Endothelial cell of umbilical vein (primary cell): ENCODE results near the gene ARF4. TPM values are rescaled to one million over a fixed set of nuclear protein-coding genes. Genes with fewer than 3 reads are reported as not detected.

Source experiments
- BruUV-seq: library from RNA; stranded (reverse); fragments of 400-500 nt; replicated peaks from 2 replicates; lab custom pipeline; 2021; lab: Mats Ljungman, UMichigan
- CTCF ChIA-PET: fragments of 300-600, 350-600 bp; sonication (Branson Sonifier 250); formaldehyde crosslinking; loops from one replicate; lab custom pipeline; 2021; ENCODE audit warnings: antibody characterized with exemption, inconsistent platforms; lab: Charles Lee
- POLR2A ChIA-PET: fragments of 300-600, 350-600 bp; sonication (Branson Sonifier 250); formaldehyde crosslinking; loops from one replicate; lab custom pipeline; 2021; ENCODE audit warnings: antibody characterized with exemption, inconsistent platforms; lab: Charles Lee
- DNase-seq: peaks from one replicate; pipeline ENCODE4 v3.0.0-alpha.2; 2011; ENCODE audit warnings: low read depth, low spot score
- FAIRE-seq: peaks from 2 replicates; lab custom pipeline; 2011; peaks lifted over from hg19 to GRCh38; lab: Jason Lieb, UNC
- H2AFZ ChIP-seq: 2 replicates; pipeline ENCODE4 v1.6.0; 2012; ENCODE audit warnings: low read depth, low read length, control low read depth, inconsistent platforms
- H3K27ac ChIP-seq: 2 replicates; pipeline ENCODE4 v1.5.1; 2011; ENCODE audit warnings: low read depth, mild to moderate bottlenecking, control low read depth, low read length, moderate library complexity; ENCODE audit not compliant: insufficient read depth
- H3K27me3 ChIP-seq, 2 experiments: 2 replicates each; pipeline versions ENCODE4 v1.6.0 to v1.6.1; 2011; ENCODE audit warnings: low read length in 2 of 2, mixed read lengths in 1 of 2; ENCODE audit not compliant: control insufficient read depth in 2 of 2, insufficient read depth in 2 of 2
- H3K36me3 ChIP-seq, 2 experiments: 2 replicates in 1 of 2; 3 replicates in 1 of 2; pipeline ENCODE4 v1.5.1; 2011; ENCODE audit warnings: low read length in 2 of 2, mild to moderate bottlenecking in 1 of 2, moderate library complexity in 1 of 2; ENCODE audit not compliant: control insufficient read depth in 2 of 2, insufficient read depth in 2 of 2; ENCODE audit errors: extremely low read depth in 1 of 2
- H3K4me1 ChIP-seq: 3 replicates; pipeline ENCODE4 v1.5.1; 2011; ENCODE audit warnings: mild to moderate bottlenecking, low read length; ENCODE audit not compliant: control insufficient read depth, insufficient read depth; ENCODE audit errors: extremely low read depth
- H3K4me2 ChIP-seq: 2 replicates; pipeline ENCODE4 v1.6.1; 2011; ENCODE audit warnings: low read length, control low read depth, mixed read lengths; ENCODE audit not compliant: insufficient read depth
- H3K4me3 ChIP-seq, 3 experiments: fragments of 200-600 bp in 1 of 3; sonication (generic), shearing (Covaris generic) in 1 of 3; replicated peaks in 1 of 3; 2 replicates each; pipeline ENCODE4 v1.5.1; 2011 to 2016; ENCODE audit warnings: control low read depth in 3 of 3, low read length in 3 of 3, mild to moderate bottlenecking in 2 of 3, inconsistent platforms in 1 of 3, low read depth in 1 of 3, moderate library complexity in 1 of 3; ENCODE audit not compliant: insufficient read depth in 1 of 3
- H3K79me2 ChIP-seq: 2 replicates; pipeline ENCODE4 v1.6.0; 2012; ENCODE audit warnings: low read length, inconsistent platforms; ENCODE audit not compliant: control insufficient read depth, insufficient read depth
- H3K9ac ChIP-seq: replicated peaks from 2 replicates; pipeline ENCODE3; 2011; ENCODE audit warnings: low read length, control low read depth; ENCODE audit not compliant: insufficient read depth; ENCODE audit errors: extremely low read depth
- H3K9me1 ChIP-seq: replicated peaks from 3 replicates; pipeline ENCODE4 v1.6.0; 2011; ENCODE audit warnings: mild to moderate bottlenecking, low read length; ENCODE audit not compliant: control insufficient read depth, insufficient read depth; ENCODE audit errors: extremely low read depth
- H3K9me3 ChIP-seq: replicated peaks from 2 replicates; pipeline ENCODE4 v1.5.1; 2012; ENCODE audit warnings: low read length, inconsistent platforms; ENCODE audit not compliant: control insufficient read depth, insufficient read depth
- H4K20me1 ChIP-seq: replicated peaks from 2 replicates; pipeline ENCODE3; 2011; ENCODE audit warnings: mild to moderate bottlenecking, low read length; ENCODE audit not compliant: control insufficient read depth, insufficient read depth; ENCODE audit errors: extremely low read depth
- CTCF ChIP-seq, 2 donors: IDR thresholded peaks; 1 replicate in 1 of 2; 2 replicates in 1 of 2; pipeline ENCODE4 v1.5.1; 2011; ENCODE audit warnings: low read length in 2 of 2, mild to moderate bottlenecking in 2 of 2, moderate library complexity in 2 of 2, control low read depth in 1 of 2, inconsistent platforms in 1 of 2, low read depth in 1 of 2; ENCODE audit not compliant: insufficient read depth in 1 of 2; ENCODE audit errors: extremely low read depth in 1 of 2
- EZH2 ChIP-seq: IDR thresholded peaks from 2 replicates; pipeline ENCODE4 v1.6.1; 2012; ENCODE audit warnings: borderline replicate concordance, low read depth, mild to moderate bottlenecking, moderate library complexity, low read length, inconsistent platforms; ENCODE audit not compliant: severe bottlenecking
- FOS ChIP-seq: IDR thresholded peaks from 2 replicates; pipeline ENCODE4 v1.6.1; 2011; ENCODE audit warnings: mild to moderate bottlenecking, low read length, moderate library complexity, borderline replicate concordance; ENCODE audit not compliant: insufficient read depth
- GATA2 ChIP-seq: IDR thresholded peaks from 2 replicates; pipeline ENCODE4 v1.7.0; 2011; ENCODE audit warnings: low read depth, mild to moderate bottlenecking, moderate library complexity, mixed read lengths, low read length; ENCODE audit not compliant: insufficient read length, insufficient read depth
- JUN ChIP-seq: IDR thresholded peaks from 2 replicates; pipeline ENCODE4 v1.6.1; 2011; ENCODE audit warnings: borderline replicate concordance, low read depth; ENCODE audit not compliant: insufficient read length, insufficient read depth
- MAX ChIP-seq: IDR thresholded peaks from 2 replicates; pipeline ENCODE4 v1.6.1; 2011; ENCODE audit not compliant: insufficient read depth, insufficient read length
- MYC ChIP-seq: IDR thresholded peaks from one replicate; pipeline ENCODE4 v1.6.1; 2011; ENCODE audit warnings: mild to moderate bottlenecking, low read depth, low read length
- POLR2A ChIP-seq: IDR thresholded peaks from 2 replicates; pipeline ENCODE4 v1.6.1; 2012; ENCODE audit warnings: low read depth, mild to moderate bottlenecking, control low read depth, low read length
- POLR2AphosphoS5 ChIP-seq: IDR thresholded peaks from 2 replicates; pipeline ENCODE4 v1.6.1; 2012; ENCODE audit warnings: low read depth, mild to moderate bottlenecking, control low read depth, low read length, moderate library complexity; ENCODE audit not compliant: insufficient read depth
- dilution Hi-C: fragments of 300-500 bp; cut with MboI; formaldehyde crosslinking; loops from one replicate; pipeline ENCODE4 v1.15.0; 2019; ENCODE audit warnings: low sequenced_read_pairs; ENCODE audit not compliant: extremely low pct_ligation_motif_present
- intact Hi-C: fragments of 100-400 bp; cut with micrococcal nuclease; formaldehyde crosslinking; loops from one replicate; pipeline ENCODE4 v1.10.0; 2022
- polyA plus RNA-seq, 4 experiments: library from polyadenylated mRNA; depleted of rRNA in 3 of 4; stranded (reverse) in 3 of 4; unstranded in 1 of 4; fragments of >200 nt; gene quantifications; 2 replicates each; pipeline versions ENCODE4 v1.2.1 to v1.2.3, GENCODE V29; 2011 to 2012; ENCODE audit warnings: missing spikeins in 1 of 4
- total RNA-seq: library from RNA; stranded (reverse); gene quantifications from 2 replicates; pipeline ENCODE4 v1.2.3, GENCODE V29; 2021

ARF4 gene
- total and polyA plus RNA-seq, 2 donors (not counting 3 experiments of a cell fraction or from before 2014, with no cell fraction given), result 239 to 249 TPM

GRCh38 chr3:57587905-57588304, 9.2 kb downstream of the ARF4 start:
- no peak overlapping the region for H3K4me3 ChIP-seq
- TF ChIP-seq CTCF (IDR thresholded peaks at IDR 0.05; ENCODE audit: extremely low read depth in 1 of 2, insufficient read depth in 1 of 2, low read depth in 1 of 2, low read length in 2 of 2), result no peak
- TF ChIP-seq MYC, result no peak
- no peak for TF ChIP-seq POLR2A
- TF ChIP-seq POLR2AphosphoS5, result no peak
- no peak for TF ChIP-seq GATA2
- no peak for TF ChIP-seq FOS
- TF ChIP-seq JUN, result no peak
- no peak for TF ChIP-seq EZH2
- TF ChIP-seq MAX, result no peak
- peaks cover 3% of the 10 kb centered on the region for H3K4me1 ChIP-seq
- H2AFZ ChIP-seq, result no peak overlapping the region
- intact Hi-C loops (no loop called here), dilution Hi-C loops (no loop called here)
- ChIA-PET POLR2A (no interaction called here), CTCF (no interaction called here)
- no peak overlapping the region for H3K9ac ChIP-seq
- H3K9me3 ChIP-seq, result no peaks in the 10 kb centered on the region
- no peak for FAIRE-seq
- H3K27me3 ChIP-seq, result no peaks in the 10 kb centered on the region
- peaks cover 100% of the 10 kb centered on the region for H3K79me2 ChIP-seq
- peaks cover 1 to 3% of the 10 kb centered on the region in 2 experiments for H3K36me3 ChIP-seq
- H3K4me2 ChIP-seq, result no peak overlapping the region
- H3K27ac ChIP-seq, result no peak overlapping the region
- no TSS peak for BruUV-seq
- no peaks in the 10 kb centered on the region for H3K9me1 ChIP-seq
- no peak for DNase-seq
- peaks cover 19% of the 10 kb centered on the region for H4K20me1 ChIP-seq
